BE2C (cell line): ENCODE measurements around the gene WSB1.

ENCODE experiments used
- DNase-seq: peaks from one replicate; pipeline ENCODE4 v3.0.0-alpha.2; 2020
- H3K27me3 ChIP-seq: fragments of 250-450 bp; sonication (Bioruptor Pico); 2 replicates; pipeline ENCODE4 v1.5.1; 2020; ENCODE audit warnings: mild to moderate bottlenecking
- H3K36me3 ChIP-seq: fragments of 250-450 bp; sonication (Bioruptor Pico); 2 replicates; pipeline ENCODE4 v1.5.1; 2020; ENCODE audit warnings: mild to moderate bottlenecking
- H3K4me1 ChIP-seq: fragments of 250-450 bp; sonication (Bioruptor Pico); 2 replicates; pipeline ENCODE4 v1.5.1; 2020
- H3K4me3 ChIP-seq: 2 replicates; pipeline ENCODE4 v1.5.1; 2011; ENCODE audit warnings: low read depth, low read length
- H3K9me3 ChIP-seq: fragments of 250-450 bp; sonication (Bioruptor Pico); 2 replicates; pipeline ENCODE4 v1.5.1; 2020
- TF ChIP-seq, protein P1 (sequence below): IDR thresholded peaks from 2 replicates; pipeline ENCODE4 v1.5.1; 2012; ENCODE audit warnings: mild to moderate bottlenecking, low read depth, low read length

Gene WSB1

GRCh38 chr17:27329146-27329805 is 35.4 kb downstream of the WSB1 start:
- Histone ChIP-seq H3K27me3 (no peaks in the 10 kb centered on the region), H3K4me1 (peaks cover 4% of the 10 kb centered on the region; the same call in 1 of the 2 replicates), H3K36me3 (no peaks in the 10 kb centered on the region), H3K9me3 (no peaks in the 10 kb centered on the region), H3K4me3 (no peak overlapping the region)
- TF ChIP-seq, protein P1, sequence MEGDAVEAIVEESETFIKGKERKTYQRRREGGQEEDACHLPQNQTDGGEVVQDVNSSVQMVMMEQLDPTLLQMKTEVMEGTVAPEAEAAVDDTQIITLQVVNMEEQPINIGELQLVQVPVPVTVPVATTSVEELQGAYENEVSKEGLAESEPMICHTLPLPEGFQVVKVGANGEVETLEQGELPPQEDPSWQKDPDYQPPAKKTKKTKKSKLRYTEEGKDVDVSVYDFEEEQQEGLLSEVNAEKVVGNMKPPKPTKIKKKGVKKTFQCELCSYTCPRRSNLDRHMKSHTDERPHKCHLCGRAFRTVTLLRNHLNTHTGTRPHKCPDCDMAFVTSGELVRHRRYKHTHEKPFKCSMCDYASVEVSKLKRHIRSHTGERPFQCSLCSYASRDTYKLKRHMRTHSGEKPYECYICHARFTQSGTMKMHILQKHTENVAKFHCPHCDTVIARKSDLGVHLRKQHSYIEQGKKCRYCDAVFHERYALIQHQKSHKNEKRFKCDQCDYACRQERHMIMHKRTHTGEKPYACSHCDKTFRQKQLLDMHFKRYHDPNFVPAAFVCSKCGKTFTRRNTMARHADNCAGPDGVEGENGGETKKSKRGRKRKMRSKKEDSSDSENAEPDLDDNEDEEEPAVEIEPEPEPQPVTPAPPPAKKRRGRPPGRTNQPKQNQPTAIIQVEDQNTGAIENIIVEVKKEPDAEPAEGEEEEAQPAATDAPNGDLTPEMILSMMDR = no peak
- DNase-seq = no peak

DNA sequence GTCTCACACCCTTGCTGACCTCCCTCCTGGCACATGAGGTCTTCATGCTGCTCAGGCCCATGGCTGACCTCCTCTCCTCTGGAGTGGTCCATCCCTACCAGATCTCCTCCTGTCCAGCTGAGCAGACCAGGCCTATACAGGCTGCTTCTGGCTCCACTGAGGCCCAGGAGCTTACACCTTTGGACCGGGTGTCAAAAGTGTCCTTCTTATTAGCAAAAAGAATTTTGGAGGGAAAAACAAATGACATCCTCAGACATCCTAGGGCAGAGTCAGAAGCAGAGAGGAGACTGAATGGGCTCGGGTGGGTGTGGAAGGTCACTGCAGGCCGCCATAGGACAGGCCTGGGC is 38.1 kb downstream of the WSB1 start:
- peaks cover 4% of the 10 kb centered on the region; the same call in 1 of the 2 replicates for H3K4me1 ChIP-seq
- TF ChIP-seq, protein P1 = no peak
- no peaks in the 10 kb centered on the region for H3K27me3 ChIP-seq
- H3K4me3 ChIP-seq = no peak overlapping the region
- no peak for DNase-seq
- no peaks in the 10 kb centered on the region for H3K9me3 ChIP-seq
- H3K36me3 ChIP-seq = no peaks in the 10 kb centered on the region

GRCh38 chr17:27332485-27333409 is 38.8 kb downstream of the WSB1 start:
- peak; percentile 93 for DNase-seq
- Histone ChIP-seq H3K4me1 (peaks cover 4% of the 10 kb centered on the region; the same call in 1 of the 2 replicates), H3K27me3 (no peaks in the 10 kb centered on the region), H3K9me3 (no peaks in the 10 kb centered on the region), H3K4me3 (peak overlapping the region; percentile 46), H3K36me3 (no peaks in the 10 kb centered on the region)
- TF ChIP-seq, protein P1 = peak; percentile 63

DNA sequence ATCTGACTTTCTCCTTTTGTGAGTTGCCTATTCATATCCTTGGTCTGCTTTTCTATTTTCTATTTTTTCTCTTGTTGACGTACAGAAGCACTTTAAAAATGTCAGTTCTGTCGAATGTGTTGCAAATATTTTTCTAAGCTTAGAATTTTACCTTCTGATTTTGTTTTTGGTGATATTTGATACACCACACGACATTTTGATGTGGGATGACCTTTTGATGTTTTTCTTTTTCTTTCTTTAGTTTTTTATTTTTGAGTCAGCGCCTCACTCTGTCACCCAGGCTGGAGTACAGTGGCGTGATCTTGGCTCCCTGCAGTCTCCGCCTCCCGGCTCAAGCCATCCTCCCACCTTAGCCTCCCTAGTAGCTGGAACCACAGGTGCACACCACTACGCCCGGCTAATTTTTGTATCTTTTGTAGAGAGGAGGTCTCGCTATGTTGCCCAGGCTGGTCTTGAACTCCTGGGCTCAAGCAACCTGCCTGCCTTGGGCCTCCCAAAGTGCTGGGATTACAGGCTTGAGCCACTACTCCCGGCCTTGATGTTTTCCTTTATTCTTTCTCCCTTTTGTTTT is 39.6 kb downstream of the WSB1 start:
- Histone ChIP-seq H3K9me3 (no peaks in the 10 kb centered on the region), H3K27me3 (no peaks in the 10 kb centered on the region), H3K36me3 (no peaks in the 10 kb centered on the region), H3K4me3 (peak overlapping the region; percentile 46), H3K4me1 (peaks cover 4% of the 10 kb centered on the region; the same call in 1 of the 2 replicates)
- DNase-seq = no peak
- TF ChIP-seq, protein P1 = no peak

- peaks cover 4% of the 10 kb centered on the region; the same call in 1 of the 2 replicates for H3K4me1 ChIP-seq
- H3K9me3 ChIP-seq = no peaks in the 10 kb centered on the region
- H3K4me3 ChIP-seq = no peak overlapping the region
- TF ChIP-seq, protein P1 = no peak
- no peak for DNase-seq
- H3K36me3 ChIP-seq = no peaks in the 10 kb centered on the region
- H3K27me3 ChIP-seq = no peaks in the 10 kb centered on the region
Observed at GRCh38 chr17:27336184-27336583, 42.3 kb downstream of the WSB1 start.
